K562 (cell line): ENCODE measurements around the gene LIMS4.
"Not testable (repeated sequence)": the region's sequence is repeated elsewhere in the genome, so short reads cannot be mapped to it uniquely, and the experiment has no call there.

Experiments
- CBX5 ChIP-seq: IDR thresholded peaks from 2 replicates; pipeline ENCODE4 v1.6.1; 2014; ENCODE audit warnings: low read depth, borderline replicate concordance
- CTCF ChIP-seq, 3 experiments: IDR thresholded peaks in 2 of 3; conservative IDR thresholded peaks in 1 of 3; 2 replicates each; pipeline ENCODE4 v1.5.1; 2011 to 2012; ENCODE audit warnings: low read length in 3 of 3, mild to moderate bottlenecking in 3 of 3, control low read depth in 2 of 3, improper control_type of control experiment in 1 of 3, inconsistent platforms in 1 of 3, low read depth in 1 of 3, mixed read lengths in 1 of 3, moderate library complexity in 1 of 3; ENCODE audit not compliant: insufficient read depth in 2 of 3
- EP300 ChIP-seq: IDR thresholded peaks from 2 replicates; pipeline ENCODE4 v1.6.1; 2012; ENCODE audit warnings: low read length, improper control_type of control experiment
- HNRNPLL ChIP-seq: fragments of 200-400 bp; formaldehyde crosslinking; IDR thresholded peaks from 2 replicates; pipeline ENCODE4 v1.6.1; 2017; ENCODE audit warnings: low read length, low read depth, mild to moderate bottlenecking; ENCODE audit not compliant: poor library complexity, severe bottlenecking
- MAFK ChIP-seq: IDR thresholded peaks from 2 replicates; pipeline ENCODE4 v1.6.1; 2011; ENCODE audit warnings: low read length, improper control_type of control experiment
- YY1 ChIP-seq, 3 experiments: IDR thresholded peaks; 2 replicates each; pipeline ENCODE4 v1.6.1; 2011; ENCODE audit warnings: low read length in 2 of 3, mild to moderate bottlenecking in 2 of 3, moderate library complexity in 2 of 3, borderline replicate concordance in 1 of 3, control low read depth in 1 of 3, low read depth in 1 of 3; ENCODE audit not compliant: insufficient read depth in 3 of 3, insufficient replicate concordance in 2 of 3, control insufficient read depth in 1 of 3, insufficient read length in 1 of 3; ENCODE audit errors: extremely low read depth in 1 of 3
- ZFP36 ChIP-seq: fragments of 150-350 bp; IDR thresholded peaks from 2 replicates; pipeline ENCODE4 v1.6.1; 2018; ENCODE audit warnings: low read length, low read depth; ENCODE audit not compliant: partially characterized antibody
- ZKSCAN1 ChIP-seq: fragments of 150-350 bp; IDR thresholded peaks from 2 replicates; pipeline ENCODE4 v1.6.1; 2016; ENCODE audit warnings: low read depth, low read length
- ZNF384 ChIP-seq: IDR thresholded peaks from 2 replicates; pipeline ENCODE4 v1.6.1; 2012; ENCODE audit warnings: low read depth, low read length, improper control_type of control experiment

DNA sequence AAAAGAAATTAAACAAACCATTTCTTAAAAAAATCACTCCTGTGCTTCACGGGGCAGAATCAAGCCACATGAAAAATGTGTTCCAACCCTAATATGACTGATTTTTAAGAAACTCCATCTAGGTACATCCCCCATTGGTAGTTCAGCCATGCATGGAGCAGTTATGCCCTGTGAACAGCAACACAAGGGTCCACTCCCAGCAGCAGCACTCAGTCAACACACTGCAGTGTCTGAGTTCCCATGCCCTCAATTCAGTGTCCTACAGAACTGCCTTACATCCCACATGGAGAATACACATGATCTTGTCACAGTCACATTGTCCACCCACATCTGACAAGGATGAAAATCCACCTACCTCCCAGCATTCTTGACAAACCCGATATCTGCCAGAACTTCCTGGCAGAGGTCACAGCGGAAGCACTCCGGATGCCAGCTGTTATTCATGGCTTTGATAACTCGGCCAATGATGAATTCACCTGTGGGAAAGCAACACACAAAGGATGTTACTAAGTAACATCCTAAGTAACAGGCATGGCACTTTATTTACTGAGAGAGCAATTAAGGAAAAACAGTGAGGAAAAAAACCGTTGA lies 17.4 kb downstream of the LIMS4 start:
- TF ChIP-seq ZNF384; CTCF (IDR thresholded peaks at IDR 0.05 in 2 of 3, conservative IDR thresholded peaks at IDR 0.05 in 1 of 3; ENCODE audit: insufficient read depth in 2 of 3, low read depth in 1 of 3, low read length in 3 of 3); ZFP36; EP300; MAFK; CBX5; ZKSCAN1; HNRNPLL; YY1 (IDR thresholded peaks at IDR 0.05; ENCODE audit: borderline replicate concordance in 1 of 3, control insufficient read depth in 1 of 3, extremely low read depth in 1 of 3, insufficient read depth in 3 of 3, insufficient read length in 1 of 3, insufficient replicate concordance in 2 of 3, low read depth in 1 of 3, low read length in 2 of 3): not testable (repeated sequence)
